ENCODE measurements around the gene CDT1. TPM values are rescaled to one million over a fixed set of nuclear protein-coding genes. Genes with fewer than 3 reads are reported as not detected.

CDT1 gene
- total RNA-seq, 3 donors from 2014 or later, result 1.3 to 3.3 (median 3.2) TPM

- H3K27ac ChIP-seq, result no peak overlapping the region
- no peak overlapping the region for H3K4me3 ChIP-seq
- H3K4me1 ChIP-seq, result no peaks in the 10 kb centered on the region
- TF ChIP-seq POLR2A (IDR thresholded peaks at IDR 0.05) (no peak), POLR2AphosphoS5 (IDR thresholded peaks at IDR 0.05) (no peak), CTCF (IDR thresholded peaks at IDR 0.05) (no peak)
- no peak for DNase-seq (ENCODE audit: low spot score in 2 of 2)
- H3K36me3 ChIP-seq, result peaks cover 5% of the 10 kb centered on the region
- intact Hi-C loops (cut with DNase I; ENCODE audit: low total_unique reads), result no loop called here
- no peaks in the 10 kb centered on the region for H3K9me3 ChIP-seq
- no peaks in the 10 kb centered on the region for H3K27me3 ChIP-seq
These were observed 36.4 kb downstream of the CDT1 start for GRCh38 chr16:88839745-88840599.

DNA sequence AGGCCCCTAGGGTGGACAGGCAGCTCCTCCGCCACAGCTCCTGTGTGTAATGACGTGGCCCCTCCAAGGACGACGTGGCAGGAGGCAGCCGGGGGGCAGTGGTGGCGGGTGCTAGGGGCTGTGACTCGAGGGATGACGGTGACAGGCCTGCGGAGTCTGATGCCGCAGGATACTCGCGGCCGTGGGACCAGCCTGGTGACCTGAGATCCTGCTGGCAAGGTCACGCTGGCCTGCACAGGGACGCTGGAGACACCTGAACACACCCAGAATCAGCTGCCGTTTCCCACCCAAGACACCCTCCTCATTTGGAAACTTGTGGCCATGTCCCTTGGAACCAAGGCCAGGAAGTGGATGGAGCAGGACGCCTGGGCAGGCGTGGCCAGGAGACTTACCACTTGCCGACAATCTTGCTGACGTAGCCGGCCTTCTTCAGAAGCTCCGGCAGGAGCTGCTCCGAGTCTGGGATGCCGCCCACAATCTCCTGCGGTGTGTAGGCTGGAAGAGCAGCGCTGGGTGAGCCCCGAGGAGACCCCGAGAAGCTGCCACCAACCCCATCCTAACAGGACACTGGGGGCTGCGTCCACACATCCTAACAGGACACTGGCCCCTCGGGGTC, 37.1 kb downstream of the CDT1 start:
- Histone ChIP-seq H3K27me3 (no peaks in the 10 kb centered on the region), H3K27ac (no peak overlapping the region), H3K4me3 (no peak overlapping the region), H3K36me3 (peaks cover 5% of the 10 kb centered on the region), H3K4me1 (no peaks in the 10 kb centered on the region), H3K9me3 (no peaks in the 10 kb centered on the region)
- intact Hi-C loops (cut with DNase I; ENCODE audit: low total_unique reads), result loop anchor here (1.0 kb wide), 1 partner anchor 46 kb away; no protein-coding TSS in a partner anchor
- TF ChIP-seq POLR2A (IDR thresholded peaks at IDR 0.05) (no peak), POLR2AphosphoS5 (IDR thresholded peaks at IDR 0.05) (no peak), CTCF (IDR thresholded peaks at IDR 0.05) (no peak)
- no peak for DNase-seq (ENCODE audit: low spot score in 2 of 2)

DNA sequence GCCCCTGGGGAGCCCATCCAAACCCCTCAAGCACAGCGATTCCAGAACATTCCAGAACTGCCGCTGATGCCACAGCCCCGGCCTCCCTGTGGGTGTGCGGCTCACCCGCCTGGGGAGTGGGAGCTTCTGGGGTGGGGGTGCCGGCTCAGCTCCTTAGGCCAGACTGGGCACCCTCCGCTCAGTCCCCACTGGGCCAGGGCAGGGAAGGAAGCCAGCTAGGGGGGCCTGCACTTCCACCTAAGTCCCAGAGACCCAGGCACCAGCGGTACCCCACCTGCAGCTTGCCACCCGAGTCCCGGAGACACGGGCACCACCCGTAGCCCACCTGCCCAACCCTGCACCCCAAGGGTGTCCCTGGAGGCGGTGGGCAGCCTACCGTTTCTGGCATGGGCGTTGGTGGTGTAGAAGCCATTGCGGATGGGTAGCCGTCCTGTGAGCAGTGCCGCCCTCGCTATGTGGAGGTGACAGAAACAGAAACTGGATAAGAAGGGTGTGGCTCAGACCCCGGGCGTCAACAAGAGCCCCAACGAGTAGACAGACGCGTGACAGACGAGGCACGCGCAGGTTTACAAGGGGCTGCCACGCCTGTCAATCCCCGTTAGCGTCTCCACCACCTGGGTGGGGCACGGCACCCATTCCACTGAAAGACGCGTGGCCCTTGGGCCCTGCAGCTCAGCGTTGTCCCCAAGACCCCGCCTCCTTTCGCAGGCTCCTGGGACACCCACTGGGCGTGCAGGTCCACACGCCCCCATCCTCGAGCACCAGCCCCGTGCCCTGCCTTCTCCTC, 38.1 kb downstream of the CDT1 start:
- Histone ChIP-seq H3K9me3 (no peaks in the 10 kb centered on the region), H3K4me3 (no peak overlapping the region), H3K27me3 (no peaks in the 10 kb centered on the region), H3K27ac (no peak overlapping the region), H3K36me3 (peaks cover 5% of the 10 kb centered on the region), H3K4me1 (no peaks in the 10 kb centered on the region)
- no peak for DNase-seq (ENCODE audit: low spot score in 2 of 2)
- TF ChIP-seq CTCF (IDR thresholded peaks at IDR 0.05) (no peak), POLR2AphosphoS5 (IDR thresholded peaks at IDR 0.05) (no peak), POLR2A (IDR thresholded peaks at IDR 0.05) (no peak)
- intact Hi-C loops (cut with DNase I; ENCODE audit: low total_unique reads), result loop anchor here (1.0 kb wide), 1 partner anchor 45 kb away; no protein-coding TSS in a partner anchor

DNA sequence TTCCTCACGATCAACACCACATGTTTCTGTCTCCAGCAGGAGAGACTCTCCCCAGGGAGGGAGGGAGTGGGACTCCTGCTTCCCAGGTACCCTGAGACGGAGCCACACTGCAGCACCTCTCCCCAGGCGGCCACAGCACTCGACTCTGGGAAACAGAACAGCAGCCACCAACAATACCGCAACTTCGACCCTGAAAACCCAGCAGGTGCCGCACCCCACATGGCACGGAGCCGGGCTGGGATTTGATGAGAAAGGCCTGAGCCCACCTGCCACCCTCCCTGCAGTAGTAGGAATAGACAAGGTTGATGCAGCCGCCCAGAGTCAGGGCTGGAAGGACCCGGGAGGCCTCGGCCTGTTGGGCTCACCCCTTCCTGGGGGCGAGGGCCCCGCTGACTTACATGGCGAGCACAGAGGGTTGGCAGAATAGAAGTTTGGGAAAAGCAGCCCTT, 38.7 kb downstream of the CDT1 start:
- H3K27ac ChIP-seq, result no peak overlapping the region
- no peak for DNase-seq (ENCODE audit: low spot score in 2 of 2)
- no peak overlapping the region for H3K4me3 ChIP-seq
- no peaks in the 10 kb centered on the region for H3K27me3 ChIP-seq
- no peaks in the 10 kb centered on the region for H3K9me3 ChIP-seq
- no peak for TF ChIP-seq POLR2A (IDR thresholded peaks at IDR 0.05)
- TF ChIP-seq POLR2AphosphoS5 (IDR thresholded peaks at IDR 0.05), result no peak
- TF ChIP-seq CTCF (IDR thresholded peaks at IDR 0.05), result no peak
- H3K36me3 ChIP-seq, result peaks cover 5% of the 10 kb centered on the region
- intact Hi-C loops (cut with DNase I; ENCODE audit: low total_unique reads), result no loop called here
- H3K4me1 ChIP-seq, result no peaks in the 10 kb centered on the region
